Measurements from ENCODE around the gene CEBPE.

GRCh38 chr14:23163830-23164229 lies 44.8 kb upstream of the CEBPE start:
- TF ChIP-seq CTCF (IDR thresholded peaks at IDR 0.05) (no peak), POLR2A (IDR thresholded peaks at IDR 0.05) (no peak)
